Keratinocyte (primary cell): ENCODE data around the gene PTPRN2.

Experiments
- EZH2 ChIP-seq: IDR thresholded peaks from one replicate; pipeline ENCODE4 v1.6.1; 2012; ENCODE audit warnings: inconsistent platforms, mild to moderate bottlenecking, low read length, moderate library complexity
- TF ChIP-seq, protein P1 (sequence below), 3 experiments: IDR thresholded peaks in 1 of 3; conservative IDR thresholded peaks in 1 of 3; optimal IDR thresholded peaks in 1 of 3; 2 replicates in 2 of 3; 3 replicates in 1 of 3; pipeline versions ENCODE3 to v1.5.1; 2011; ENCODE audit warnings: low read length in 3 of 3, mild to moderate bottlenecking in 3 of 3, moderate library complexity in 2 of 3, control low read depth in 1 of 3, inconsistent platforms in 1 of 3; ENCODE audit not compliant: insufficient read depth in 2 of 3; ENCODE audit errors: extremely low read depth in 1 of 3

DNA sequence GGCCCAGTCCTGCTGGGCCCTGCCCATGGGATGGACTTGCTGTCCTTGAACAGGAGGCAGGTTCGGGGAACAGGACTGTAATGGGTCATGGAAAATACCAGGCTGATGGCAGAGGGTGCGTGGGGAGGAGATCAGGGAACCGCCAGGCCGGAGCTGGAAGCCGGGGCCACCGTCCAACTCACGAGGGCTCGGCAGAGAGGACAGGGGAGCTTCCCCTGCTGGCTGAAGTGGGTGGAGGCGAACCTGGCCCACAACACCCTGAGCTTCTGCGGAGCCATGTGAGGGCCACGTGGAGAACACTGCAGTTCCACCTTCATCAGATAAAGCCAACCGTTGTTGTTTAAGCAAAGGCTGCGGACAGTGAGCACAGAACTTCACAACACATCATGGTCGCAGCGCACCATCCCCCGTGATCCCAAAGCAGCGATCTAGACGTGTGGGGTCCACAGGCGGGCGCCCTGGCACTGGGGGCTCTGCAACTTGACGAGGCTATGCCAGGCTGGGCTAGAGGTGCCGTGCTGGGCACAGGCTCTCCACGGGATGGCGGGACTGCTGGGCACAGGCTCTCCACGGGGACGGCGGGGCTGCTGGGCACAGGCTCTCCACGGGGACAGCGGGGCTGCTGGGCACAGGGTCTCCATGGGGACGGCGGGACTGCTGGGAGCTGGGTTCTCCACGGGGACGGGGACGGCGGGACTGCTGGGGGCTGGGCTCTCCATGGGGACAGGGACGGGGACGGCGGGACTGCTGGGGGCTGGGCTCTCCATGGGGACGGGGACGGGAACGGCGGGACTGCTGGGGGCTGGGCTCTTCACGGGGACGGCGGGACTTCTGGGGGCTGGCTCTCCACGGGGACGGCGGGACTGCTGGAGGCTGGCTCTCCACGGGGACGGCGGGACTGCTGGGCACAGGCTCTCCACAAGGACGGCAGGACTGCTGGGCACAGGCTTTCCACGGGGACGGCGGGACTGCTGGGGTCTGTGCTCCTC lies 777.5 kb downstream of the PTPRN2 start:
- TF ChIP-seq, protein P1, sequence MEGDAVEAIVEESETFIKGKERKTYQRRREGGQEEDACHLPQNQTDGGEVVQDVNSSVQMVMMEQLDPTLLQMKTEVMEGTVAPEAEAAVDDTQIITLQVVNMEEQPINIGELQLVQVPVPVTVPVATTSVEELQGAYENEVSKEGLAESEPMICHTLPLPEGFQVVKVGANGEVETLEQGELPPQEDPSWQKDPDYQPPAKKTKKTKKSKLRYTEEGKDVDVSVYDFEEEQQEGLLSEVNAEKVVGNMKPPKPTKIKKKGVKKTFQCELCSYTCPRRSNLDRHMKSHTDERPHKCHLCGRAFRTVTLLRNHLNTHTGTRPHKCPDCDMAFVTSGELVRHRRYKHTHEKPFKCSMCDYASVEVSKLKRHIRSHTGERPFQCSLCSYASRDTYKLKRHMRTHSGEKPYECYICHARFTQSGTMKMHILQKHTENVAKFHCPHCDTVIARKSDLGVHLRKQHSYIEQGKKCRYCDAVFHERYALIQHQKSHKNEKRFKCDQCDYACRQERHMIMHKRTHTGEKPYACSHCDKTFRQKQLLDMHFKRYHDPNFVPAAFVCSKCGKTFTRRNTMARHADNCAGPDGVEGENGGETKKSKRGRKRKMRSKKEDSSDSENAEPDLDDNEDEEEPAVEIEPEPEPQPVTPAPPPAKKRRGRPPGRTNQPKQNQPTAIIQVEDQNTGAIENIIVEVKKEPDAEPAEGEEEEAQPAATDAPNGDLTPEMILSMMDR (optimal IDR thresholded peaks at IDR 0.05 in 1 of 3, IDR thresholded peaks at IDR 0.05 in 1 of 3, conservative IDR thresholded peaks at IDR 0.05 in 1 of 3; ENCODE audit: extremely low read depth in 1 of 3, insufficient read depth in 2 of 3, low read length in 3 of 3) = no peak
- TF ChIP-seq EZH2 = no peak
